ENCODE measurements around the gene HTR4.

GRCh38 chr5:148466236-148466580, 188.1 kb downstream of the HTR4 start:
- TF ChIP-seq, protein P1, sequence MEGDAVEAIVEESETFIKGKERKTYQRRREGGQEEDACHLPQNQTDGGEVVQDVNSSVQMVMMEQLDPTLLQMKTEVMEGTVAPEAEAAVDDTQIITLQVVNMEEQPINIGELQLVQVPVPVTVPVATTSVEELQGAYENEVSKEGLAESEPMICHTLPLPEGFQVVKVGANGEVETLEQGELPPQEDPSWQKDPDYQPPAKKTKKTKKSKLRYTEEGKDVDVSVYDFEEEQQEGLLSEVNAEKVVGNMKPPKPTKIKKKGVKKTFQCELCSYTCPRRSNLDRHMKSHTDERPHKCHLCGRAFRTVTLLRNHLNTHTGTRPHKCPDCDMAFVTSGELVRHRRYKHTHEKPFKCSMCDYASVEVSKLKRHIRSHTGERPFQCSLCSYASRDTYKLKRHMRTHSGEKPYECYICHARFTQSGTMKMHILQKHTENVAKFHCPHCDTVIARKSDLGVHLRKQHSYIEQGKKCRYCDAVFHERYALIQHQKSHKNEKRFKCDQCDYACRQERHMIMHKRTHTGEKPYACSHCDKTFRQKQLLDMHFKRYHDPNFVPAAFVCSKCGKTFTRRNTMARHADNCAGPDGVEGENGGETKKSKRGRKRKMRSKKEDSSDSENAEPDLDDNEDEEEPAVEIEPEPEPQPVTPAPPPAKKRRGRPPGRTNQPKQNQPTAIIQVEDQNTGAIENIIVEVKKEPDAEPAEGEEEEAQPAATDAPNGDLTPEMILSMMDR (IDR thresholded peaks at IDR 0.05) = no peak
- TF ChIP-seq POLR2A (IDR thresholded peaks at IDR 0.05) = no peak
- TF ChIP-seq EP300 (IDR thresholded peaks at IDR 0.05) = no peak
